Midbrain (tissue), 1 donor: ENCODE data around the gene SPOCK1.

Experiments
- DNase-seq: peaks from one replicate; lab custom pipeline; 2025; lab: John Stamatoyannopoulos, UW

The SPOCK1 gene

DNA sequence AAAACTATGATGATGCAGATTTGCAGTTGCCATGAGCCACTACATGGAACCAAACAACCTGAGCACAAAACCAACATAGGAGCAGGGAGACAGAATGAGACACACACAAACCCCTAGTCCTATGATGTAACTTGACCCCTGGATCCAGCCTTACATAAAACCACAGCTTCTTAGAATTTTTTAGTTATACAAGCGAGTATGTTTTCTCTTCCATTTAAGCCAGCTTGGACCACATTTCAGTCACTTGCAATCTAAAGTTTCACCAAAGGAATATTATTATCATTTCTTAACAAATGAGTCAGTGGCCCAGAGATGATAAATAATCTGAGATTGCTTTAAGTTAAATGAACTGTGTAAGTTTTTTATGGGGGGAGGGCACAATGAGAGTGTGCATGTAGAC lies 6.8 kb downstream of the SPOCK1 start:
- no peak for DNase-seq

DNA sequence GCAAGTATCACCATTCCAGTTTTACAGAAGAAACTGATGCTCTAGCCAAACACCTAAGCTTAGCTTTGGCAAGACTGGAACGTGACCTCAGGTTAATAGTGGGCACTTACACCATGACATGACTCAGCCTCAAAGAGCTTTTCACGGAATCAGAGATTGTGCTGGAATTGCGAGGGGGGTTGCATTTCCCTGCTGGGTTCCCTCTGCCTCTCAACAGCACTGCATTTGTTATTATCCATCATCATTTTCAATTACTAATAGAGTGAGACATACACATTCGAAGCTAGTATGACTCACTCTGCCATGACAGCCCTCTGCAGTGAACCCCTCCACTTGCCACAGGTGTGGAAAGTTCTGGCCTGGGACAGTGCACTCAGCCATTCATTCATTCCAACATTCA lies 8.0 kb downstream of the SPOCK1 start:
- DNase-seq = no peak

DNA sequence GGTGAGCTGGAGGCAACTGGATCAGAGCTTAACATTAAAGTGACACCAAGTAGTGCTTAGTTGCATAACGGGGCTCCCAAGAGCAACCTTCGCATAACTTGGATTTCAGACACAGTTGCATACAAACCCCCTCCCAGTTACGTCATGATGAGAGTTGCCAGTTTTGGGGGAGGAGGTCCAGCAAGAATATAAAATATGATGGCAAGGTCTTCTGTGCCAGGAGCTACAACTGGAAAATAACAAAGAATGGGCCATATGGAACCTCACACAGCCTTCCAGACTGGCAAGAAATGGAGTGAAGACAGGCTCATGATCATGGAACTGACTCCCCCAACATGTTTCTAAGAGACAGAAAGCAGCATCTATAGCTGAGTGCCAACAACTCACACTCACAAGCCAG lies 8.5 kb downstream of the SPOCK1 start:
- DNase-seq = no peak

GRCh38 chr5:137488974-137489373 lies 10.2 kb downstream of the SPOCK1 start:
- no peak for DNase-seq

GRCh38 chr5:137488516-137488915 lies 10.6 kb downstream of the SPOCK1 start:
- DNase-seq = no peak

- peak; percentile 49 for DNase-seq
Observed at GRCh38 chr5:137487600-137487999, 11.5 kb downstream of the SPOCK1 start.

- no peak for DNase-seq
Observed at GRCh38 chr5:137486707-137487106, 12.4 kb downstream of the SPOCK1 start.

GRCh38 chr5:137481596-137481995 lies 17.5 kb downstream of the SPOCK1 start:
- no peak for DNase-seq

DNA sequence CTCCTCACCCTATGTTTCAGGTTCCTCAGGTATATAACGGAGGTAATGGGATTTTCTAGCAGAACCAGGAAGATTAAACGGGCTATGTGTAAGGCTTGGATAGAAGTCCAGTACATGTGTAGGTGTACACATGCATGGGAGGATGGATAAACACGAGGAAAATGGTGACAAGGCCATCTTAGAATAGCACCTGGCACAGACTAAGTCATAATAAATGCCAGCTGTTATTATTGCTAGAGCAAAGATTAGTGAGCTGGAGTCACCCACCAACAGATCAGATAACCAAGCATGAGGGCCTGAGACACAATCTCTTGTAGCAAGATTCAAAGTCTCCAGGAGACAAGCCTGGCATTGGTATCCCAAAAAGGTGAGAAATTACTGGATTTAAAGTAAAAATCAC lies 21.1 kb downstream of the SPOCK1 start:
- no peak for DNase-seq

- DNase-seq = no peak
Observed at GRCh38 chr5:137470921-137471220, 28.3 kb downstream of the SPOCK1 start.

DNA sequence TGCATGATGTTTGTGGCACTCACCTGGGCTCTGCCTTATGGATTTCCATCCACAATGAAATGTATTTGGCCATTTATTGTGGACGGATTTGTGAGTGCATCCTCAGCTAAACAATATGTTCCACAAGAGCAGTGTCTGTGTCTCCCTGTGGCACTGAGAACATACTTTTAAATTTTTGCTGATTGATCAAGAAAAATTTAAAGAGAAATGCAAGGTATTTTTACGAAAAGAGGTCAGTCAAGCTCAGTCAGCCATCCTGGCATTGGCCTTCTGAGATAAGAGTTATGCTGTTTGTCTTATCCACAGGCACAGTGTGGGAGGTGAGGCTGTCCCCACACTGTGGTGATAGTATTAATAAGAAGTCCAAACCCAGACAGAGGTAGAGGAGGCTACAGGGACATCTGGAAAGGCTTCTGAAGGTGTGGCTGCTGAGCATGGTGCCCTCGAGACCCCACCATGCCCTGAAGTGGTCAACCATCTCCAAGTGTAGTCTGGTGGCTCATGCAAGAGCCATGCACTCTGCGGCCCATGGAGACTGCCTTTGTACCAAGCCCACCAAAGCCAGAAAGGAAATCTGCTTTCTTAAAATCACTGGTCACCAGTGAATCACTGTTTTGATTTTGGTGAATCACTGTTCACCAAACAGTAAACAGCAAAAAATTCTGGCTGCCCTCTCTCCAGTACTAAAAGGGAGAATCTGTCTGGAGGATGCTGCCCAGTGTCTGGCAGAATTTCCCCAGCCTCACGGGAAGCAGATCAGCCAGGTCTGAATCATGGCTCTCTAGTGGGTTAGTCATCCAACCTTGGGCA lies 28.8 kb downstream of the SPOCK1 start:
- no peak for DNase-seq

DNA sequence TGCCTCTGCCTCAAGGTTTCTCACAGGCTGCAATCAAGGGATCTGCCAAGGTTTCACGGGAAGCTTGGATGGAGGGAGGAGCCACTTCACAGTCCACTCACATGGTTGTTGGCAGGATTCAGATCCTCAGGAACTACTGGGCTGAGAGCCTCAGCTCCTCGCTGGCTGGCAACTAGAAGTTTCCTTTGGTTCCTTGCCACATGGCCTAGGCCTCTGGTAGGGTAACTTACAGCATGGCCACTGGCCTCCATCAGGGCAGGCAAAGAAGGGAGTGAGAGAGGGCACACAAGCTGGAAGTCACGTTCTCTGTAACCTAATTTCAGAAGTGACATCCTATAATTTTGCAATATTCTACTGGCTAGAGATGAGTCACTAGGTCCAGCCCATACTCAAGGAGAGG lies 32.2 kb downstream of the SPOCK1 start:
- peak; percentile 74 for DNase-seq

DNA sequence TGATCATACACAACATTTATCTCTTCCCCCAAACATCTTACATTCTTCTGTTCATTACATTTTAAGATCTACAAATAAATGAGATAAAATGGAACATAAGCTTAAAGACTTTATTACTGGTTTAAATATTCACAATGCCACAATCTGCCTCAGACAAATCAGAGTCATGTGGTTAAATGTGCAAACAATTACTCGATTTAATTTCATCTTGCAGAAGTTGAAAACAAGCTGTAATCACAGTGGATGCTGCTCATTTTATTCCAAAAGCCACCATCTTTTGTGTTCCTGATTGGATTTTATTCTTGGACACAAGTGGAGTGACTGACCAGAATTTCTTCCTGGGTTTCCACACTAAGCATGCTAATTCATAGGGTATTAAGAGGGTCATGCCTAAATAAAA lies 33.2 kb downstream of the SPOCK1 start:
- no peak for DNase-seq

DNA sequence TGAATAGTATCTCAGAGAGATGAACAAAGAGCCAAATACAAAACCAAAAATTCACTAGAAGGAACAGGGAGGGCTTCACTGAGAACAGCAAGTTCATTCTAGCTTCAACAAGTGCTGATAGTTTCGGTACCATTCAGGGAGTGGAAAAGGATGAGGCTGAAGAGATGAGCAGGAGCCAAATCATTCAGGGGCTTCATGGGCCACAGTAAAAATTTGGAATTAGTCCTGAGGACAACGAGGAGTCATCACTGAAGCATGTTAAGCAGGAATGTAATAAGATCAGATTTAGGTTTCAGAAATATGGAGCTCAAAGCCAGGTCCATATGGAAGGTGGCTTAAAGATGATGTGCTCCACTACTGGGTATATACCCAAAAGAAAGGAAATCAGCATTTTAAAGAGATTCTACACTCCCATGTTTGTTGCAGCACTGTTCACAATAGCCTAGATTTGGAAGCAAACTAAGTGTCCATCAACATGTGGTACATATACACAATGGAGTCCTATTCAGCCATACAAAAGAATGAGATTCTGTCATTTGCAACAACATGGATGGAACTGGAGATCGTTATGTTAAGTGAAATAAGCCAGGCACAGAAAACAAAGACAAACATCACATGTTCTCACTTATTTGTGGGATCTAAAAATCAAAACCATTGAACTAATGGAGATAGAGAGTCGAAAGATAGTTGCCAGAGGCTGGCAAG lies 36.2 kb downstream of the SPOCK1 start:
- peak; percentile 82 for DNase-seq

DNA sequence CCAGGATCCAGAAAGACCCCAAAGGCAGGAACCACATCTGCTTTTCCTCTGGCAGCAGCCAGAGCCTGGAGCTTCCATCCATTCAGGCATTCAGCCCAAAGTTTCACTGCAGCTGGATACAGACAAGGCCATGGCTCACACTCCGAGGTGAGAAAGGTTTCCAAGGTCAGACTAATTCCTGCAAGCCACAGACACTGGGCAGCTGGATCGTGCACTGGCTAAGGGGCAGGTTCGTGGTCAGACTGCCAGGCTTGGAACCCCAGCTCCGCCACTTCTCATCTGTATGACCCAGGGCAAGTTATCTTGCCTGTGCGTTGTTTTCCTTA lies 36.9 kb downstream of the SPOCK1 start:
- DNase-seq = no peak

DNA sequence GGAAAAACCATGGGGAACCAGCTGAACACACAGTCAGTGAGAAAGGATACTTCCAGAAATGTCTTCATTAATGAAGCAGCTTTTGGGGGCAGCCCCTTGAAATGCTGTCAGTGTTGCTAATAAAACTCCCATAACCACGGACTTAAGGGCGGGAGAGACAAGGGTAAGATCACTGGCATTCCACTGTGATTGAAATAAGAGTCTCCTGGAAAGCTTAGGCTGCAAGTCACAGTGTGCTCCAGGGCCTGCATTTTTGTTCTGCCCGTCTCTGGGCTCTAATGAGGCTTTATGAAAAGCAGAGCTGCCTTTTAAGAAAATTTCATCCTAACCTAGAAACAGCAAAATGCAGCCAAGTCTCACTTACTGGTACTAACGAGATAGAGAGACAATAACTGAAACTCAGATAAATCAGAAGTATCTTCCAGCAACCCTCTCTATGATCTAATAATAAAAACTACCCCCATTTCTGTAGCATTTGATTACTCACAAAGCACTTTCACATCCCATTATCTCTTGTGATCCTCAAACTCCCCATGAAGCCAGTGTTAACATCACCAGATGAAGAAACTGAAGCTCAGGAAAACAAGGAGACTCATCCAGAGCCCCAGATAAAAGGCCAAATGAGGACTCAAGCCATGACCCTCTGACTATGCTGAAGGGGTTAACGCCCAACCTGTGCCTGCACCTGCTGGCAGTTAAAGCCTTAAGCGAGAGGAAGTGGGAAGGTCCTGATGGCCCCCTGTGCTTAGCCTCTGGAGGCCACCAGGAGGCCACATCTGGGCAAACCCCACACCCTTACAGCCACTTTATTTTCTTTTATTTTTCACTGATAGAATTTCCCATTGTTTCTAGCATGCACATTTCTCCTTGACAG lies 37.5 kb downstream of the SPOCK1 start:
- DNase-seq = no peak

DNA sequence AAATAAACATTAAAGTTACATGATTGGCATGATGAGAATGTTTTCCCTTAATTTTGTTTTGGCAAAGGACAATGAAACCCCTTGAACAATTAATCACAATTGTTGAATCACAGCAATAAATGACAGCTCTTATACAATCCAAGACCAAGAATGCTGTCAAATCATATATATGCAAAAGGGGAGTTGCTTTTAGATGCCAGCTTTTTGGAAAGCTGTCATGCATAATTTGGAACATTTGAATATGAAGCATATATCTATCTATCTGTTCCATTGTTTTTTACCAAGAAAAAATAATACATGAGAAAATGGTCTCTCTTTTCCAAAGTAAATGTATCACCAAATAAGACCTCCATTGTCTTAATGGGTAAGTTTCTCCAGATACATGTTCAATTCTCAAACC lies 44.5 kb downstream of the SPOCK1 start:
- no peak for DNase-seq

- DNase-seq = peak; percentile 16
Observed at GRCh38 chr5:137453483-137454080, 45.5 kb downstream of the SPOCK1 start.

GRCh38 chr5:137450759-137451158 lies 48.4 kb downstream of the SPOCK1 start:
- no peak for DNase-seq

DNA sequence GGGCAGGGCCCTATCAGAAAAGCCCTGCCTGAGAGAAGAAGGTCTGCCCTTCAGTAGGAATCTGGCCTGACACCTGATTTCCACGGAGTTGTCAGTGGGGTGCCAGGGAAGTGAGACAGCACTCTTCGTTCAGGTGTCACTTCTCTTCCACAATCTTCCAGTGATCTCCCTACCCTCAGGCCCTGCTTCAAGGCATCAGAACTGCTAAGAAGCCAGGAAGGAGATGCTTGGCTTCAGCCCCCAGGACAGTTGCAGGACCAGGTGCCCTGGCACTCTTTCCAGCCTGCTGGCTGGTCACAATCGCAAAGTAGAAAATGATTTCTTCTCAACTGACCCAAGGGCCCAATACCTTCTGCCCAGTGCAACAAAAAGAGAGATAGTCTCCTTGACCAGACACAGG lies 50.3 kb downstream of the SPOCK1 start:
- DNase-seq = no peak

GRCh38 chr5:137446615-137447014 lies 52.5 kb downstream of the SPOCK1 start:
- DNase-seq = no peak

DNA sequence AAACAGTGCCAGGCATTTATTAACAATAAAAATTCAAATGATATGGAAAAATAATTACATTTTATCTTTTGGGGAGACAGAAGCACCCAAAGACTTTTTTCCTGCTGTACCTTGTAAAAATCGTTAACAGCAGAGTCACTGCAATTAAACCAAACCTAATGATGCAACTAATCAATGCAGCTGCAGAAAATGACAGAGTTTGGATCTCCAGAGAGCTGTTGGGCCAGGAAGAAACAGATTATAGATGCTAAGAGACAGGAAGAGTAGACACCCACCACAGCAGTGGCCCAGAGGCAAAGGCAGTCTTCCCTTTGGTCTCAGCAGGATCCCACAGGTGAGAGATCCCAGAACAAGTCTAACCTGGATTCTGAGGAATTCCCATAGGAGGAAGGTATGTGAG lies 53.0 kb downstream of the SPOCK1 start:
- DNase-seq = no peak

- peak; percentile 38 for DNase-seq
Observed at GRCh38 chr5:137442660-137443059, 56.5 kb downstream of the SPOCK1 start.
